Measurements from ENCODE around the gene ARHGDIG. TPM values are rescaled to one million over a fixed set of nuclear protein-coding genes. Genes with fewer than 3 reads are reported as not detected.

Gene ARHGDIG
- total RNA-seq, 4 donors from 2014 or later: 2.1 TPM; not detected in 3

GRCh38 chr16:263182-263774, 17.1 kb upstream of the ARHGDIG start:
- Histone ChIP-seq H3K4me3 (no peak overlapping the region), H3K27me3 (no peaks in the 10 kb centered on the region), H3K27ac (no peak overlapping the region), H3K36me3 (no peaks in the 10 kb centered on the region), H3K4me1 (no peaks in the 10 kb centered on the region), H3K9me3 (no peaks in the 10 kb centered on the region)
- DNase-seq: no peak
- TF ChIP-seq POLR2A (IDR thresholded peaks at IDR 0.05) (no peak), CTCF (IDR thresholded peaks at IDR 0.05) (no peak)
- intact Hi-C loops (cut with DNase I; ENCODE audit: low total_unique reads): no loop called here

GRCh38 chr16:263944-264343, 16.4 kb upstream of the ARHGDIG start:
- no peaks in the 10 kb centered on the region for H3K36me3 ChIP-seq
- no peaks in the 10 kb centered on the region for H3K4me1 ChIP-seq
- no peak overlapping the region for H3K4me3 ChIP-seq
- intact Hi-C loops (cut with DNase I; ENCODE audit: low total_unique reads): no loop called here
- TF ChIP-seq POLR2A (IDR thresholded peaks at IDR 0.05) (no peak), CTCF (IDR thresholded peaks at IDR 0.05) (no peak)
- H3K27ac ChIP-seq: no peak overlapping the region
- no peaks in the 10 kb centered on the region for H3K27me3 ChIP-seq
- DNase-seq: no peak
- H3K9me3 ChIP-seq: no peaks in the 10 kb centered on the region

GRCh38 chr16:264440-264951, 15.9 kb upstream of the ARHGDIG start:
- TF ChIP-seq POLR2A (IDR thresholded peaks at IDR 0.05) (no peak), CTCF (IDR thresholded peaks at IDR 0.05) (no peak)
- H3K27ac ChIP-seq: no peak overlapping the region
- no peak overlapping the region for H3K4me3 ChIP-seq
- H3K4me1 ChIP-seq: no peaks in the 10 kb centered on the region
- intact Hi-C loops (cut with DNase I; ENCODE audit: low total_unique reads): no loop called here
- no peaks in the 10 kb centered on the region for H3K9me3 ChIP-seq
- no peaks in the 10 kb centered on the region for H3K27me3 ChIP-seq
- DNase-seq: no peak
- no peaks in the 10 kb centered on the region for H3K36me3 ChIP-seq

- TF ChIP-seq CTCF (IDR thresholded peaks at IDR 0.05) (no peak), POLR2A (IDR thresholded peaks at IDR 0.05) (no peak)
- Histone ChIP-seq H3K27ac (no peak overlapping the region), H3K4me3 (no peak overlapping the region), H3K9me3 (no peaks in the 10 kb centered on the region), H3K4me1 (no peaks in the 10 kb centered on the region), H3K27me3 (no peaks in the 10 kb centered on the region), H3K36me3 (no peaks in the 10 kb centered on the region)
- no peak for DNase-seq
- intact Hi-C loops (cut with DNase I; ENCODE audit: low total_unique reads): no loop called here
Observed at GRCh38 chr16:265002-265529, 15.3 kb upstream of the ARHGDIG start.

- H3K4me1 ChIP-seq: no peaks in the 10 kb centered on the region
- intact Hi-C loops (cut with DNase I; ENCODE audit: low total_unique reads): no loop called here
- H3K4me3 ChIP-seq: no peak overlapping the region
- no peak for TF ChIP-seq POLR2A (IDR thresholded peaks at IDR 0.05)
- TF ChIP-seq CTCF (IDR thresholded peaks at IDR 0.05): no peak
- no peaks in the 10 kb centered on the region for H3K27me3 ChIP-seq
- no peak overlapping the region for H3K27ac ChIP-seq
- DNase-seq: no peak
- H3K36me3 ChIP-seq: no peaks in the 10 kb centered on the region
- no peaks in the 10 kb centered on the region for H3K9me3 ChIP-seq
Observed at GRCh38 chr16:265711-266110, 14.7 kb upstream of the ARHGDIG start.

All from uterus (tissue), 4 donors.